Vagina (tissue), 2 donors: ENCODE measurements around the gene WFIKKN1.

ENCODE experiments used
- POLR2A ChIP-seq, 2 donors: fragments of 450-650 bp; IDR thresholded peaks; one replicate each; pipeline ENCODE4 v1.6.1; 2017; ENCODE audit warnings: antibody characterized with exemption in 2 of 2, mild to moderate bottlenecking in 2 of 2, moderate library complexity in 2 of 2
- POLR2AphosphoS5 ChIP-seq, 2 donors: sonication (generic); formaldehyde crosslinking; IDR thresholded peaks; one replicate each; pipeline ENCODE4 v1.9.0; 2017; ENCODE audit warnings: antibody characterized with exemption in 2 of 2, mild to moderate bottlenecking in 2 of 2, low read depth in 1 of 2; ENCODE audit not compliant: insufficient read depth in 1 of 2
- TF ChIP-seq, protein P1 (sequence below), 3 experiments: fragments of 450-650 bp in 2 of 3; fragments of 200-600 bp in 1 of 3; sonication (generic) in 1 of 3; IDR thresholded peaks; one replicate each; pipeline ENCODE4 v1.5.1; 2017 to 2019; ENCODE audit warnings: antibody characterized with exemption in 3 of 3, mild to moderate bottlenecking in 2 of 3, moderate library complexity in 2 of 3

DNA sequence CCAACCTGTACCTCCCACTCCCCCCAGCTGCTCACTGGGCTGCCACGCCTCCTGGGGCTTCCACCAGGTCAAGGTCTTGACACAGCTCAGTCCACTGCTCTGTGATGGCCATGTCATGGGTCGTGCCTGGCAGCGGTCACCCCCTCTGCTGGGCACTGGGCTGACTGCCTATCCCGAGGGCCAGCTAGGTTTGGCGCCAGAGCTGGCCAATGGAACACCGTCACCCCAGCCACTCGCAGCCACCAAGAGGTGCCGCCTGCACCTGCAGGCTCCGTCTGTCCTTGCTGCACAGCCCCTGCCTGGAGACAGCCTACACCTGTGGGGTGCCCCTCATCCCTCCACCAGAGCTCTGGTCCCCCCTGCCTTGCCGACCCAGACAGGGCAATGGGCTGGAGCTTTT lies 45.4 kb upstream of the WFIKKN1 start:
- TF ChIP-seq, protein P1, sequence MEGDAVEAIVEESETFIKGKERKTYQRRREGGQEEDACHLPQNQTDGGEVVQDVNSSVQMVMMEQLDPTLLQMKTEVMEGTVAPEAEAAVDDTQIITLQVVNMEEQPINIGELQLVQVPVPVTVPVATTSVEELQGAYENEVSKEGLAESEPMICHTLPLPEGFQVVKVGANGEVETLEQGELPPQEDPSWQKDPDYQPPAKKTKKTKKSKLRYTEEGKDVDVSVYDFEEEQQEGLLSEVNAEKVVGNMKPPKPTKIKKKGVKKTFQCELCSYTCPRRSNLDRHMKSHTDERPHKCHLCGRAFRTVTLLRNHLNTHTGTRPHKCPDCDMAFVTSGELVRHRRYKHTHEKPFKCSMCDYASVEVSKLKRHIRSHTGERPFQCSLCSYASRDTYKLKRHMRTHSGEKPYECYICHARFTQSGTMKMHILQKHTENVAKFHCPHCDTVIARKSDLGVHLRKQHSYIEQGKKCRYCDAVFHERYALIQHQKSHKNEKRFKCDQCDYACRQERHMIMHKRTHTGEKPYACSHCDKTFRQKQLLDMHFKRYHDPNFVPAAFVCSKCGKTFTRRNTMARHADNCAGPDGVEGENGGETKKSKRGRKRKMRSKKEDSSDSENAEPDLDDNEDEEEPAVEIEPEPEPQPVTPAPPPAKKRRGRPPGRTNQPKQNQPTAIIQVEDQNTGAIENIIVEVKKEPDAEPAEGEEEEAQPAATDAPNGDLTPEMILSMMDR (IDR thresholded peaks at IDR 0.05) = no peak
- no peak for TF ChIP-seq POLR2AphosphoS5 (IDR thresholded peaks at IDR 0.05; ENCODE audit: insufficient read depth in 1 of 2, low read depth in 1 of 2)
- no peak for TF ChIP-seq POLR2A (IDR thresholded peaks at IDR 0.05)
